SH-SY5Y (cell line): ENCODE measurements around the gene RAB11FIP2.
A peak's percentile ranks its signal among the peaks of the same experiment; 100 is the strongest.

Source experiments
- GATA2 ChIP-seq: IDR thresholded peaks from 2 replicates; pipeline ENCODE4 v1.6.1; 2011; ENCODE audit warnings: mild to moderate bottlenecking, low read depth, low read length
- GATA3 ChIP-seq: IDR thresholded peaks from 2 replicates; pipeline ENCODE4 v1.6.1; 2011; ENCODE audit warnings: low read depth, mild to moderate bottlenecking, low read length, moderate library complexity

Gene RAB11FIP2

GRCh38 chr10:118012952-118013525, 33.7 kb downstream of the RAB11FIP2 start:
- TF ChIP-seq GATA3: no peak
- TF ChIP-seq GATA2: no peak

- TF ChIP-seq GATA2 (no peak), GATA3 (no peak)
Observed at GRCh38 chr10:118007773-118008172, 39.0 kb downstream of the RAB11FIP2 start.

- no peak for TF ChIP-seq GATA2
- no peak for TF ChIP-seq GATA3
Observed at GRCh38 chr10:118003126-118003525, 43.6 kb downstream of the RAB11FIP2 start.

GRCh38 chr10:118002581-118002980, 44.2 kb downstream of the RAB11FIP2 start:
- TF ChIP-seq GATA3 (no peak), GATA2 (no peak)

- TF ChIP-seq GATA2 (no peak), GATA3 (no peak)
Observed at GRCh38 chr10:117997673-117998072, 49.1 kb downstream of the RAB11FIP2 start.

GRCh38 chr10:117996709-117997108, 50.0 kb downstream of the RAB11FIP2 start:
- TF ChIP-seq GATA2: no peak
- no peak for TF ChIP-seq GATA3

- TF ChIP-seq GATA3: no peak
- no peak for TF ChIP-seq GATA2
Observed at GRCh38 chr10:117994771-117995170, 52.0 kb downstream of the RAB11FIP2 start.

GRCh38 chr10:117993166-117993565, 53.6 kb downstream of the RAB11FIP2 start:
- TF ChIP-seq GATA3 (no peak), GATA2 (no peak)

GRCh38 chr10:117991701-117992100, 55.0 kb downstream of the RAB11FIP2 start:
- no peak for TF ChIP-seq GATA3
- TF ChIP-seq GATA2: no peak

GRCh38 chr10:117989962-117990361, 56.8 kb downstream of the RAB11FIP2 start:
- peak; percentile 59; the same call in 1 of the 2 replicates for TF ChIP-seq GATA3
- peak; percentile 62 for TF ChIP-seq GATA2

GRCh38 chr10:117988814-117989213, 57.9 kb downstream of the RAB11FIP2 start:
- no peak for TF ChIP-seq GATA2
- TF ChIP-seq GATA3: no peak

GRCh38 chr10:117987244-117987909, 59.4 kb downstream of the RAB11FIP2 start:
- TF ChIP-seq GATA3 (no peak), GATA2 (no peak)

- TF ChIP-seq GATA3 (no peak), GATA2 (no peak)
Observed at GRCh38 chr10:117983961-117984360, 62.8 kb downstream of the RAB11FIP2 start.

- TF ChIP-seq GATA2 (no peak), GATA3 (no peak)
Observed at GRCh38 chr10:117980755-117981702, 65.7 kb downstream of the RAB11FIP2 start.

GRCh38 chr10:117980216-117980615, 66.5 kb downstream of the RAB11FIP2 start:
- TF ChIP-seq GATA3 (no peak), GATA2 (no peak)
